ENCODE results near the gene GMCL2. TPM values are rescaled to one million over a fixed set of nuclear protein-coding genes. Genes with fewer than 3 reads are reported as not detected.

The GMCL2 gene
- total and polyA plus RNA-seq, 9 of the 15 experiments (the other 6 are each of a cell fraction or from before 2014, with no cell fraction given), result 0.04 TPM; not detected in 8

- TF ChIP-seq ZNF407 (IDR thresholded peaks at IDR 0.05; ENCODE audit: low read depth) (no peak), ZNF766 (CRISPR knock-in tag; conservative IDR thresholded peaks at IDR 0.05) (no peak), ID3 (CRISPR knock-in tag; IDR thresholded peaks at IDR 0.05) (no peak), ID3 (tag; IDR thresholded peaks at IDR 0.05) (peak; percentile 62), CSDE1 (IDR thresholded peaks at IDR 0.05) (peak in 1 of 2 experiments; percentile 73; a peak in 1 of 4 replicates), MLLT1 (IDR thresholded peaks at IDR 0.05) (peak in 1 of 2 experiments; percentile 87; a peak in 1 of 4 replicates), RBM34 (IDR thresholded peaks at IDR 0.05; ENCODE audit: borderline replicate concordance, insufficient read depth, low read length) (no peak), RAD51 (IDR thresholded peaks at IDR 0.05; ENCODE audit: borderline replicate concordance, low read depth) (no peak), MTA2 (IDR thresholded peaks at IDR 0.05; ENCODE audit: low read depth) (no peak), HINFP (tag; conservative IDR thresholded peaks at IDR 0.05; ENCODE audit: low read depth) (no peak), PATZ1 (CRISPR knock-in tag; IDR thresholded peaks at IDR 0.05; ENCODE audit: borderline replicate concordance) (no peak), SMC3 (conservative IDR thresholded peaks at IDR 0.05; ENCODE audit: insufficient read depth, low read depth, low read length) (no peak)
Observed at GRCh38 chr5:178204182-178204934, 17.2 kb upstream of the GMCL2 start, which contains the start of gene HNRNPAB (continued).

Measured in K562 (cell line).